ENCODE data around the gene HPSE.

GRCh38 chr4:83369831-83370639 lies 35.4 kb upstream of the HPSE start:
- peak; percentile 30 for TF ChIP-seq CTCF (IDR thresholded peaks at IDR 0.05; ENCODE audit: poor library complexity)
- TF ChIP-seq EZH2phosphoT487 (IDR thresholded peaks at IDR 0.05; ENCODE audit: low read depth, severe bottlenecking, unreplicated experiment), result no peak

Data from hepatocyte (in vitro differentiated cells).